Embryonic facial prominence (tissue), 1 donor: ENCODE measurements around the gene FBN2.

ENCODE experiments used
- DNase-seq: peaks from one replicate; pipeline ENCODE4 v3.0.0-alpha.2; 2016; ENCODE audit errors: extremely low spot score

The FBN2 gene

DNA sequence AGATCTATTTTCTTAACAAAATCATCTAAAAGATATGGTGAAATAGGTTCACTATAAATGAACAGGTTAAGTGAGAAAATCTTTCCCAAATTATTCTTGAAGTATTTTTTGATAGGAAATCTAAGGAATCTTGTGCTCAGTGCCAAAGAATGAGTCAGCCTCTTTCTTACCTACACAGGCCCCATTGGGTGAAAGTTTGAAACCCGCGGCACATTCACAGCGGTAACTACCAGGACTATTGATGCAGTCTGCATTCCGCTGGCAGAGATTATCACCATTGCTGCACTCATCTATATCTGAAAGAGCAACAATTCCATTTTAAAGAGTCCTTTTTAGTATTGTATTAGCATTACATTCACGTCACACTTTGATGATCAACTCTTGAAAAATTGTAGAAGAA is 232.7 kb downstream of the FBN2 start:
- DNase-seq: no peak

DNA sequence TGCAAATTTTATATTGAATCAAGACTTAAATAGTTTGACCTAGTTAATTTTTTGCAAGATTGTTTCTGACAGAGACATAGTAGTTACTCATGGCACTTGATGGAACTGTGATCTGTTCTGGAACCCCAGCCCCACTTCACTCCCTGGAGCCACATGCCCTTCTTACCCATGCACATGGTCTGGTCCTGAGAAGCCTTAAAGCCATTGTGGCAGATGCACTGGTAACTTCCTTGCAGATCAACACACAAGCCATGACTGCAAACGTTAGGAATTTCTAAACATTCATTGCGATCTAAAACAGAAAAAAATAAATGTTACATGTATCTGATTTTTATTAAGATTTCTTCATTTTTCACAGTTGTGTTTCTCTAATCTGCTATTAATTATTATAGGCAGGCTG is 233.3 kb downstream of the FBN2 start:
- no peak for DNase-seq

DNA sequence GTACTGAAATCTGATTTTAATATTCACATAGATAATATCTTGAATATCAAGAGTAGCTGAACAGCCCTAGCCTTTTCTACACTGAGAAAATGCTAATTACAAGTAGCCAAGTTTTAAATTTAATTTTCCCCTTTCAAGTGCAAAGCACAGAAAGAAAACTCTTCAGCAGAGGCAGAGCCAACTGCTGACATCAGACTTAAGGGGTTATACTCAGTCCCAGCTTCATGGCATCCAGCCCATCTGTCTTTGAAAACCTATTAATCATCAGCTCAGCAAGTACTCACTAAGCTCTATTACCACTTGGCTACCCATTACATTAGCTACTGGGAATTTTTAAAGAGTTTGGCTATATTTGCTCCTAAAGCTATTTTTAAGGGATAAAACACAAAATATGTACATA is 234.0 kb downstream of the FBN2 start:
- no peak for DNase-seq

DNA sequence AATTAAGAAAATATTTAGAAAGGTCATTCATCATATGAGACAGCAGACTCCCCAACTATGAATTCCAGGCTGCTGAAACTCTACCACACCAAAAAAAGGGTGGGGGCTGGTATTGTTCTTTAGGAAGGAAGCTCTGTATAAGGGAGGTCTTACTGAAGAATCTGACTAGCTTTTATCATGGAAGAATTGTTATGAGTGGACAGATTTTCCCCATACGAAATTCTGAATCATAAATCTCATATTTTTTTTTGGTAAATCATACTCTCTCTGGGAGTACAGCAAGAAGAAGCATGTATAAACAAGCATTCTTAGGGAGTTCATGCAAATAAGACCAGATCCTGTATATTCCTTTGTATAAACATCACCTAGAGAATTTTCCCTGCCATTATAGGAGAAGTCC is 234.5 kb downstream of the FBN2 start:
- no peak for DNase-seq

DNA sequence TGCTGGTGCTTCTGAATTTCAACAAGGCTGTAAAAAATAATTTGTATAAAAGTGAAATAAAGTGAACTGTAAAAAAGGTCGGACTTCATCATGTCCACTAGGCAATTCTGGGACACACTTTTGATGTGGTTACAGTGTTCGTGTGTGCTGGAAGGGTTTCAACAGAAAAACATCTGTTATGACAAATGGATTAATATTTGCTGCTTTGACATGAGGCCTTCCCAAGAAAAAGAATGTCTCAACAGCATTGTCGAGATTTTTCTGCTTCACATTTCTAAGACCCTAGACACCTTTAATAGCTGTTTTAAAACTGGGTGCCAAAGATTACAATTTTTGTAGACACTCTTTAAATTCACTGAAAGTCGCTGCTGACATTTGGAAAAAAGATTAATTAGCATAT is 237.9 kb downstream of the FBN2 start:
- no peak for DNase-seq

DNA sequence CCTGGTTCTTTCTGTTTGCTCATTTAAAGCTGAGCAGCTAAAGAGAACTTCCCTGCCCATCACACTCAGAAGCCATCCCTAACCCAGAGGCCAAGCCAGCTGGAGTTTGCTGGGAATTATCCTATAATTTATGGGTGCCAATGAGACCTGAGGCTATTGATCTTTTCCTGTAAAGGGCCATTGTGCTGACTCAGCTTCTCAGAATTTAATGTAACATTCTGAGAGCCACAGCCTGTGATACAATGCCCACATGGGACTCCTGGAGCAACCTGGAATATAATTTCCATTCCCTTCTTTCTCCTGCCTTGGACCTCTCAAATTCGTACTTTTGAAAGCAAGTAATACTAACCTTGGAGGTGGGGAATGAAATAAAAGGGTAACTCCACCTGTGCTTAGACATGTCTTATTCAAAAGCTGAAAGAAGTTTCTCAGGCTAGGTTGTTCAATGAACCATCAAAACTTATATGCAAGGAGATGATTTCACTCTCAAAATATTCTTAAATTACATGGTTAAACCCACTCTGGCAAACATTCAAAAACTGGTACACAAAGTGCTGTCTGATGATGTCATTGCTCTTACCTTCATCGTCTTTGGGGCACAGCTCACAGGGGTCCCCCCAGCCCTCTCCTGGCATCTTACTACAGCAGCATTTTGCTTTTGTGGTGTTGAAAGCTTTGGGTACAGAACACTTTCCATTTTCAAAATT is 247.7 kb downstream of the FBN2 start:
- no peak for DNase-seq

DNA sequence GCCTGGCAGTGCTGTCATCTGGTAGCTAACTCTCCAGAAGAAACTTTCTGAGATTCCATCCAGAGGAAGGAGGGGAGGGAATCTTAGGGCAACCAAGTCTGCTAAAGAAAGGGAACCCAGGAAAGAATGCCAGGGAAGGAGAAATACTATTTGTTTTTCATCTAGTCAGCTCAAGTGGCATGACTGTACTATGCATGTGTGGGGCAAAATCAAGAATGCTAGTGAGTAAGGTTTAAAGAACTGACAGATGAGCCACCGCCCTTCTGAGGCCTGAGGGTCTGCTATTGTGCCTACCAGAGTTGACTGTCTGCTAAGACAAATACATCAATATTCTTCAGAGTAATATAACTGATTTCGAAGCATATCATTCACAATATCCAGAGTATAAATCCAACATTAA is 250.3 kb downstream of the FBN2 start:
- no peak for DNase-seq

DNA sequence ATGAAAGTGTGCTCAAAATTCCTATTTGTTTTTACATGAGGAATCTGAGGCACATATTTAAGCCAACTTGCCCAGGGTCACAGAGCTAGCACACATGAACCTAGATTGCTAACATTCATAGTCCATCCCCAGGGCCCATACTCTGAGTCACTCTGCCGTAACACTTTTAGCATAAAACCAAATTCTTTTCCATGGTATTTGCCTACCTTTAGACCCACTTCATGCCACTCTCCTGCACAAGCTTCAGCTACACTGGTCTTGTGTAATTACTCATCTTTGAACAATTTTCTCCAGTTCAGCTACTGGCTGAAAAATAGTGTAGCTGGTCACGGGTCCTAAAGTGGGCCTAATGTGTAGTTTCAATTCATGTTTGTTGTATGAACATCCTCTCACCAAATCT is 253.8 kb downstream of the FBN2 start:
- no peak for DNase-seq

DNA sequence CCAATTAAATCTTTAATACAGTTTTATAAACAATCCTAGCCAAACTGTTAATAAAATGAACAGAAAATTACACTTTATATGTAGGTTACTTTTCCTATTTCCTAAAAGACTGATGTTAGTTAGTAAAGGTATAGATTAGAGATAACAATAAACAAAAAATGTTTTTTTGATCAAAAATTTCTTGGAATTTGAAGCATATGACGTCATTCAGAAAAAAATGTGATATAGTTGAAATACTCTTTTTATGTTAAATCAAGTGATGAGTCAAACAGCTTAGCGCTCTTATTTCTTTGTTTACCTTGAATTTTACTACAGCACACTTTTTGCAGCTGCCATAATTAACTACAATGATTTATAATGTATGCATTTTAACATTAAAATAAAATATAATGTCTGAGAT is 258.7 kb downstream of the FBN2 start:
- DNase-seq: no peak

DNA sequence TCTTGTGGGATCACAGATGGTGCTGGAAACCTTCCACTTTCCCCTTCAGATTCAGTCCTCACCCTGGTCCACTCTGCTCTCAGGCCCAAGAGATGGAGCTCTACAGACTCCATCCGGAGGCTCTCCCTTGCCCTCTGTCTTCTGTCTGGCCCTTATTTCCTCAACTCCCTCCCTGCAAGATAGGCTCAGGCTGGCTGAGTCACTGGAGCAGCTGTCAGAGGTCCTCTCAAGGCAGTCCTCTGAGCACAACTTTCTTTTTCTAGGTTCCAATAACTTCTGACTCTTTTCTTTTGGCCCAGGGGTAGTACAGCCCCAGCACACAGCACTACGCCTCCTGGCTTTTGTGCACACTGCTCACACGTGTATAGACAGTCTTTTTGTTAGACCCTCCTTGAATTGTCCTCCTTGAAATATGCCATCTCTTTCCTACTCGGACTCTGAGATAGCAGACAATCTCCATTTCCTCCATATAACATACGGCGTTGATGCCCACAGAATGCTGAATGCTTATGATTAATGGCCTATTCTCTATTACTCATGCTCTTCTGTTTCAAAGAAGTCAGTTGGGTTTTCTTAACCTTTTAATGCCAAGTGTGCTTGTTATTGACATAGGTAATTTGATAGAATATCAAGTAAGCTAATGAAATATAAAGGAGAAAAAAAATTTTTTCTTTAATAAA is 261.4 kb downstream of the FBN2 start:
- DNase-seq: no peak

DNA sequence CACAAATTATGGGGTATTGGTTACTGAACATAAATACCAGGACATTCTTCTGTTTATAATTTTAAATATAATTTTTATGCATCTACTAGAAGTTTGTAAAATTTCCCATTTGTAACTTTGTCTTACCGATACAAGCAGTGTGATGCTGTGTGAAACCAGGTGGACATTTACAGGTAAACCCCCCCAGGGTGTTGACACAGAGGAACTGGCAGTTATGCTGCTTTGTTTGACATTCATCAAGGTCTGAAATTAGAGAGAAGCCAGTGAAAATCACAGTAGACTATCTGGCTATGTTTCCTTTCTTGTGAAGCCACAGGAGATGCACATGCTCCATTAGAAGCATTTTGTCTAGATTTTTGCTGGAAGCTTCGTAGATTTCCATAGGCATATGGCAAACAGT is 263.6 kb downstream of the FBN2 start:
- no peak for DNase-seq

DNA sequence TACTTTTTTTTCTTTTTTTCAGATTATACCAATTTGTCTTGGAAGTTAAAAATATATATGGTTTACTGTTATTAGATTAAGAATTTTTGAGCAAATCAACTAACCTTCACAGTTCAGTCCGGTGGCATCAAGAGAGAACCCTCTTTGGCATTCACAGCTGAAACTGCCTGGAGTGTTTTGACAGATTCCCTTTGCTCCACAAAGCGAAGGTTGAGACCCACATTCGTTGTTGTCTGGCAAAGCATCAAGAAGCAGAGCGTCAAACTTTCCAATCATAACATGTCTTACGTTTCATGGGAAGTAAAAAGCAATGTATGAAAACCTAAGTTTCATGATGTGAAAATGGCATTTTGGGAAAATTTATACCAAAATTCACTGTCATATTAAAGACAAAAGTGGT is 264.3 kb downstream of the FBN2 start:
- DNase-seq: no peak

DNA sequence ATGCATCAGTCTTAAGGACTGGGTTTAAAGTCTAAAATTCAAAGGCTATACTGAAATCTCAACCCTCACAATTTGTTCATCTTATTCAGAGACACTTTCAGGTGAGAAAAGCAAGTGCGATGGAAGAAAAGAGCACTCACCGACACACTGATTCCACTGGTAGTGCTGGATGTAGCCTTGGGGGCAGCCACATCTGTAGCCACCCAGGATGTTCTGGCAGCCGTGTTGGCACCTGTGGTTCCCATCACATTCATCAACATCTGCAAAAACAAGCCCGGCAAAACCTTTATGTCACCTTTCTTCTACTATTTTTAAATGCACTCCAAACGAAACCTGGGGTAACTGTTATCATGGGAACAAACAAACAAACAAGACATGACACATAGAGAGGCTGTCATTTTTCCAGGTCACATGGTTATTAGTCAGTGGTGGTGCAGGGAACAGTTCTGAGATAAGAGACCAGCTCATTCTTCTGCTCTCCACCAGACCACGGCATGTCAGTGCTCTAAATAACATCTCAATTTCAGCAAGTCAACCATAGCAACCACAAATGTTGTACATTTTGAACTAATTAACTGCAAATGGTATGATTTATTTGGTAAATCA is 266.1 kb downstream of the FBN2 start:
- DNase-seq: no peak

DNA sequence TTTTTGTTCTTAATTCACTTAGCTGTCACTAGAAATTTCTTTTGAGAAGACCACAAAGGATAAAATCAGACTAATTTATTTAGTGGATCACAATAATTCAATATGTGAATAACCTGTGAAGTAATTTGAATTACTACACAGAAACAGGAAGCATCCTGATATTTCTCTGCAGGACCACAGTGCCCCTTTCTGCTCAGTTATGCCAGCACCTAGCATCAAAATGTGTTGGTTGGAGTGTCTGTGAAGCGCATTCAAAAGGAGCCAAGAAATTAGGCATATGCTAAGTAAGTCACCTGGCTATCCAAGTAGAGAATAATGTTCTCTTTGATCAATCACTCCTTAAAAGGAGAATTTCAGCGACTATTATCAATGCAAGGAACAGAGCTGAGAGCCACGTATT is 267.0 kb downstream of the FBN2 start:
- no peak for DNase-seq

DNA sequence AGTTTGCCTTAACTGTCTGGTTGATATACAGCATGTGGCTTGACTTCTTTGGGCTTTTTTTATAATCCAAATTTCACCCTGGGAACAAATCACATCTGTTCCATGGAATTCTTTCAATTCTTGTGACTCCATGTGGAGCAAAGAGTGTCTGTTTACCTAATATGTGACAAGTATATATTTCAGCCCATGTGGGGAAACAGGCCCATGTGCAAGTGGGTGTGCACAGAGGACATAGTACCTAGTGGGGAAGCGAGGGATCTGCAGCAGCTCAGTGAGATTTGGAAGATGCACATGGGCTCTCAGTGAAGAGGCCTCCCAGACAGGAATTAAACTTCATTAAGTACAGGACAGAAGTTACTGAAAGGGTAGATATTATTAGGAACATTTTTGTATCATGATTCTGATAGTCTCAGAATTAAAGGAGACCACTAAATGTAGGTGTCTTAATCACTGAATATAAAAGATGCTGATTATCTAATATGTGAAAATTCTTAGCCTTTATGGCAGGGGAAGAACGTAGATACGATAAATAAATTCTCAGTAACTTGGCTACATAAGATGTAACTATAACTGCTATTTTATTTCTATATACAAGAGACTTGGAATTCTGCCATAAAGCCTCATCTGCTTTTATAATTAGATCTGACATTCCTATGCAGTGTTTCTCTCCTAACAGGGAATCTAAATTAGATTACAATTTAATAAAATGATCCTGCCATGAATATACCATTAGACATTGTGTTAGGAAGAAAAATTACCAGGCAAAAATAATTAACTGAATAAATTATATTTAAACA is 273.3 kb downstream of the FBN2 start:
- no peak for DNase-seq

DNA sequence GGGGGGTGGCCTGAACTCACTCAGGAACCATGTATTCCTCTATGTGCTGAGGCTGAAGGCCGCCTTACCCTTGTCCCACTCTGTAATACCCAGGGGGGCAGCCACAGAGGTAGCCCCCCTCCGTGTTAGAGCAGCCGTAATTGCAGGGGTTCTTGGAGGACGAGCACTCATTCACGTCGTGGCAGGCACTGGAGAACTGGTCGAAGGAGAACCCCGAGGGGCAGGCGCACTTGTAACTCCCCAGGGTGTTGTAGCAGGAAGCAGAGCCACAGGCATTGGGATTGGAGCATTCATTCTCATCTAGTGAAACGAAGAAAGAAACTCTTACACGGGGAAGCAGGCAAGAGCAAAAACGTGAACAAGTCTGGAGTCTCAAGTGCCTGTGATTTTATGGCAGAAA is 274.7 kb downstream of the FBN2 start:
- DNase-seq: no peak

DNA sequence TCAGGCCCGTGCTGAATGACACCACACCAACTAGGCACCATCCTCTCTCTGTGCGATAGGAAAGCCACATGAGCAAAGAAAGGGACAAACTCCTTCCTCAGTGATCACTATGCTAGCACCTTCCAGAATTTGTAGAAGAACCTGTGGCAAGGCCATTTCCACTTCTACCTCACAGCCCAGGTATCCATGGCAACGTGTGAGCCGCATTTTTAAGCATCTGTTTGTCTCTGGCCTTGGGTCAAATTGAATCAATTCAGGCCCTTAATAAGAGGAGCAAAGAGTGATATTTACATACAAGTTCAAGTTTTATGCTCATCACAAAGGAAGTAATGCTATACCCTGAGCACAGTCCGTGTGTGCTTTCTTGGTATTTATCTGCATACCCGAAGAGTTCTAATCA is 275.1 kb downstream of the FBN2 start:
- no peak for DNase-seq

DNA sequence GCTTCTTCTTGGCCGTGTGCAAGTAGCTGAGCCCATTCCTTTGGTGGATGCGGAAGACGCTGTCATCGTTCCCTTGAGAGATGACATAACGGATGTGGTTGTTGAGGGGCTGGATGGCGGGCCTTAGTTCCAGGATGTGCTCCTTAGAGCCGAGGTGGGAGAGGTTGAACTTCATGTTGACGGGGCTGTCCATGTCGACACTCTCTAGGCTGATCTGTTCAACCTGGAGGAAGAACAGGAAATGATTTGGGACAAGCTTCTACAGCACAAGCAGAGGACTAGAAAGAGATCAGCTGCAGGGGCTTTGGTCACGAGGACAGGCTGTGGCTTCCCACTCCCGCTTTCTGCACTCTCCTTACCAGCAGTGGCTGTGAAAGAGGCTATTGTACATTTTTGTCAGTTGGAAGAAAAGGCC is 278.4 kb downstream of the FBN2 start:
- no peak for DNase-seq

DNA sequence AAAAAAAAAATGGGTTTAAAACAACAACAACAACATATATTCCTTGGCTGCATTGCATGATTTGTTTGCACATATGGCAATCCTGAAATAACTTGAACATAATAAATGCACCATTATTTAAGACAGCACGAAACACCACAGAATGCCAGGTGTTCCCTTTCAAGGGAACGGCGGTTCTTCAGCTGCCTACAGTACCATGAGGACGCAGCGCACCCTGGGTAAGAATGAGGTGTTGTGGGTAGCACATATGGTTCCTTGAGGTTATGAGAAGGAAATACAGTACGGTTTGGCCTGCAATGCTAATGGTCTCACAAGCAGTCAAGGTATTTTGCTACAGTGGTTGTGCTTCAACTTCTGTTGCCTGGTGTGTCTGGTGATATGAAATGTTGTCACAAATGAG is 279.7 kb downstream of the FBN2 start:
- no peak for DNase-seq

DNA sequence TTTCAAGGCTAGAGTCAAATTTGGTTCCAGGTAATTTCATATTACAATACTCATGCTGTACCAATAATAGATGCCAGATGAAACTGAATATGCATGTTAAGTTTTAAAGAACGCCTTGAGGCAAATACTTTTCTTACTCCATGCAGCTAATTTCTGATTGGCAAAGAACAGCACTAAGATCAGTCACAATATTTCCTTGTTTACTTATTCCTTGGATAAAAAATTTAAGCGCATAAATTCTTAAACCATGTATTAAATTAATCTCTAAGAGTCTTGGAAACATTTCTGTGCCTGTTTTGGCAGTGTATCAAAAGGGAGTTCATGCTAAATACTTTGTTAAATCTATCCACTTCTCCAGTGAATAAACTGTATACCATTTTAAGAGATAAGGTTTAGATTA is 281.0 kb downstream of the FBN2 start:
- DNase-seq: no peak

DNA sequence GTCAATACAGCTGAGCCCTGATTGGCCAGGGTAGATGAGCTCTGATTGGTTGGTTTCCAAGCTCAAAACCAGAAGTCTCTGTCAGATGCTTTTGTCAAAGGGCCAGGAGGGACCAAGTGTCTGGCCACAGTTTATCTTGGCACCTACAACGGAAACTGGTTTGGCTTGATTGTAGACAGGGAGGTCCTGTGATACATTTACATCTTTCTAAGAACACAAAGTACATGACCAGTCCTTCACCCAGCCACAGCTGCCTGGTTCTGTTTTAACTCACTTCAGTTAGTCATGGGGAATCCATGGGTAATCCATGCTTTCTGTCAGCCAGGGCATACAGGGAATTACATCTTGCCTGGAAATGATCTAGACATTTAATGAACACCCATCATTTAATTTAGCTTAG is 283.3 kb downstream of the FBN2 start:
- no peak for DNase-seq

DNA sequence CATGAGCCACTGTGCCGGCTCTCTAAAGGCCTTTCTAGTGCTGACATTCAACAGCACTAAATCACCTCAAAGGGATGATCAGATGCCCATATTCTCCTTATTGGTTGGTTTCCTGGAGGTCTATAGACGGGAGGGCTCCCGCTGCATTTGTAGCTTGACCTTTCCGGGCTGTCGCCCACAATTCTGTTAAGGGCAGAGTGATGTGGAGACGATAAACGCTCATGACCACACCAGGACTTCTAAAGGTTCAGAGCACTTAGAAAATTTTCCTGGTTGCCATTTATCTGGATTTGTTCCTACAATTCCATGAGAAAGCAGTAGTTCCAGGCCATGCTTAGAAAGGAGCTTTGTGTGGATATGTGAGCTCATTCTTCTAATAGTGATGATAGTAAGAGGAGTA is 284.2 kb downstream of the FBN2 start:
- no peak for DNase-seq

DNA sequence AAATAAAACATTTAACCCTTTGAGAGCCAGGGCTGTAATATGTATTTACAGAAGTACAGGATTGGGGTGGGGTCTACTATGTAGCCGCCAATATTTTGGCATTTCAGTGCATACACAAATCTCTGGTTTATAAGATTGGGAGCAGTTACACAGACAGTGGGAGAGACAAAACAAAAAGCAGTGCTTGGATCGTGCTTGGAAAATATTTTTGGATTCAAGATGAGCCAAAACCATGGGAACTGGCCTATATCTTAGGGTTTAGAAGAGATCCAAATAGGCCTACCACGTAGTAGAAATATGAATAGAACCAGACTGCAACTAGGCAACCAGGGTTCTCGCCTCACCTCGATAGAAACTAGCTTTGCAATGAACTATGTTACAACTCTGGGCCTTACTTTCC is 284.9 kb downstream of the FBN2 start:
- DNase-seq: peak; percentile 48
